VCaP (cell line): ENCODE data around the gene ASB2.

Experiments used
- H3K27ac ChIP-seq: fragments of 450-650 bp; 2 replicates; pipeline ENCODE4 v1.5.1; 2017
- CTCF ChIP-seq: fragments of 450-650 bp; conservative IDR thresholded peaks from 2 replicates; pipeline ENCODE4 v1.5.1; 2017; ENCODE audit warnings: mild to moderate bottlenecking, moderate library complexity

The ASB2 gene

GRCh38 chr14:93977790-93978581 is 1.6 kb upstream of the ASB2 start:
- no peak overlapping the region for H3K27ac ChIP-seq
- no peak for TF ChIP-seq CTCF

- no peak overlapping the region for H3K27ac ChIP-seq
- TF ChIP-seq CTCF, result no peak
Measured at GRCh38 chr14:93977171-93977570, 801 bp upstream of the ASB2 start.

GRCh38 chr14:93975791-93976476 is 436 bp downstream of the ASB2 start:
- TF ChIP-seq CTCF, result no peak
- H3K27ac ChIP-seq, result no peak overlapping the region

DNA sequence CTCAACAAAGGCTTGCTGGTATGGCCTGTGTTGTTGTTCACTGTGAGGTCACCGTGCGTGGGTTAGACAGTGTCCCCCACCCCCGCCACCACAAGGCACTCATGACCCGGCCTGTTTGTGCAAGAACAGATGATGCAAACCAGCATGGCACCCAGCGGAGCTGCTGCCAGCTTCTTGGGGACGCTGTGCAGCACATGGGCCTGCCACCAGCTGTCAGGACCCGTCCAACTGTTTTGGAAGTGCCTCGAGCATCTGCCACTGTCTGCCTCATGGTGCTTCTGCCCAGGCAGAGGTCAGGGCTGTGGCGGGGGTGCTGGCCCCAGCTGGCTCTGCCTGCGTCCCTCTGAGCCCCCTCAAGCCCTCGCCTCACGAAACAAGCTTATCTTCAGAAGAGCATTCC is 1.5 kb downstream of the ASB2 start:
- no peak overlapping the region for H3K27ac ChIP-seq
- TF ChIP-seq CTCF, result no peak

GRCh38 chr14:93974299-93974698 is 2.1 kb downstream of the ASB2 start:
- no peak overlapping the region for H3K27ac ChIP-seq

GRCh38 chr14:93973607-93974006 is 2.8 kb downstream of the ASB2 start:
- no peak overlapping the region for H3K27ac ChIP-seq
- TF ChIP-seq CTCF, result no peak

More at GRCh38 chr14:93974299-93974698, 2.1 kb downstream of the ASB2 start:
- TF ChIP-seq CTCF, result no peak

GRCh38 chr14:93972618-93973205 is 3.7 kb downstream of the ASB2 start:
- no peak for TF ChIP-seq CTCF
- no peak overlapping the region for H3K27ac ChIP-seq
